HG03354 (cell line): ENCODE data around the gene PDXDC1.
"Not testable (repeated sequence)": the region's sequence is repeated elsewhere in the genome, so short reads cannot be mapped to it uniquely, and the experiment has no call there.

Experiments
- ATAC-seq: cut with Tn5 transposase; IDR thresholded peaks from one replicate; pipeline ENCODE4 v1.9.1; 2021; ENCODE audit warnings: mild to moderate bottlenecking; ENCODE audit not compliant: unreplicated experiment, poor library complexity, severe bottlenecking

Gene PDXDC1

GRCh38 chr16:15144092-15144631 lies 169.3 kb downstream of the PDXDC1 start:
- not testable (repeated sequence) for ATAC-seq

- ATAC-seq = not testable (repeated sequence)
These were observed 170.1 kb downstream of the PDXDC1 start for GRCh38 chr16:15144781-15145417.

- ATAC-seq = not testable (repeated sequence)
These were observed 170.8 kb downstream of the PDXDC1 start for GRCh38 chr16:15145418-15146263.

- not testable (repeated sequence) for ATAC-seq
These were observed 171.4 kb downstream of the PDXDC1 start for GRCh38 chr16:15146264-15146662.

GRCh38 chr16:15148831-15149230 lies 174.0 kb downstream of the PDXDC1 start:
- ATAC-seq = not testable (repeated sequence)

GRCh38 chr16:15149260-15149659 lies 174.4 kb downstream of the PDXDC1 start:
- ATAC-seq = not testable (repeated sequence)

GRCh38 chr16:15154005-15154404 lies 179.2 kb downstream of the PDXDC1 start:
- ATAC-seq = not testable (repeated sequence)

- ATAC-seq = peak; percentile 66
These were observed 180.1 kb downstream of the PDXDC1 start for GRCh38 chr16:15154650-15155562.

GRCh38 chr16:15157644-15158043 lies 182.8 kb downstream of the PDXDC1 start:
- ATAC-seq = not testable (repeated sequence)

GRCh38 chr16:15159671-15160070 lies 184.8 kb downstream of the PDXDC1 start:
- ATAC-seq = not testable (repeated sequence)

GRCh38 chr16:15160571-15160970 lies 185.7 kb downstream of the PDXDC1 start:
- not testable (repeated sequence) for ATAC-seq

GRCh38 chr16:15163055-15163454 lies 188.2 kb downstream of the PDXDC1 start:
- not testable (repeated sequence) for ATAC-seq

GRCh38 chr16:15166177-15166576 lies 191.4 kb downstream of the PDXDC1 start:
- not testable (repeated sequence) for ATAC-seq

GRCh38 chr16:15168303-15168702 lies 193.5 kb downstream of the PDXDC1 start:
- not testable (repeated sequence) for ATAC-seq

- ATAC-seq = not testable (repeated sequence)
These were observed 194.3 kb downstream of the PDXDC1 start for GRCh38 chr16:15168953-15169652.

GRCh38 chr16:15179909-15180308 lies 205.1 kb downstream of the PDXDC1 start:
- not testable (repeated sequence) for ATAC-seq

- ATAC-seq = not testable (repeated sequence)
These were observed 206.1 kb downstream of the PDXDC1 start for GRCh38 chr16:15180946-15181345.

- ATAC-seq = not testable (repeated sequence)
These were observed 209.2 kb downstream of the PDXDC1 start for GRCh38 chr16:15184000-15184399.
